NCI-H2227 treated with DMSO at 0.1 percent for 48 hours (cell line): ENCODE results near the gene OR6Q1.
"Not testable (repeated sequence)": the region's sequence is repeated elsewhere in the genome, so short reads cannot be mapped to it uniquely, and the experiment has no call there.

Experiments used
- DNase-seq: peaks from one replicate; lab custom pipeline; 2025; lab: John Stamatoyannopoulos, UW

Gene OR6Q1

GRCh38 chr11:58030653-58031052 is at the start of gene OR6Q1:
Gene OR6Q1, plus strand, starts transcription at chr11:58030953. Its CDS starts 0 bp downstream, at chr11:58030953.
- DNase-seq = no peak

GRCh38 chr11:57981536-57981935 is 49.2 kb upstream of the OR6Q1 start:
- no peak for DNase-seq

DNA sequence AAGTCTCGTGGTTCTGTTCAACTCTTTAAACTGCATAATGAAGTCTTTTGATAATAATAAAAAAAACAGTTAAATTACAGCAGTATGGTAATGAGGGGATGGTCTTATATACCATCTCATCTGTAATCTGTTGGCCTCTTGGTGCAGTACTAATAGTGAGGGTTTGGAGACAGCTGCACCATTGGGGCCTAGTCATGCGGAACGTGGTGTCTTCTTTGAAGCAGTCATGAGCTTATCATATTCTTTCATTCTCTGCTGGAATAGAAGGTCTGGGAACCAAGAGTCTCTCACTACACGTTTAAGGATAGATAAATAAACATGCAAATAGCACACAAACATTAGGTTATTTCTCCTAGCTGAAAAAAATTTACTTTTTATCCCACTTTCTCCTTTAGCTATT is 48.0 kb upstream of the OR6Q1 start:
- no peak for DNase-seq

GRCh38 chr11:57983191-57983590 is 47.6 kb upstream of the OR6Q1 start:
- no peak for DNase-seq

DNA sequence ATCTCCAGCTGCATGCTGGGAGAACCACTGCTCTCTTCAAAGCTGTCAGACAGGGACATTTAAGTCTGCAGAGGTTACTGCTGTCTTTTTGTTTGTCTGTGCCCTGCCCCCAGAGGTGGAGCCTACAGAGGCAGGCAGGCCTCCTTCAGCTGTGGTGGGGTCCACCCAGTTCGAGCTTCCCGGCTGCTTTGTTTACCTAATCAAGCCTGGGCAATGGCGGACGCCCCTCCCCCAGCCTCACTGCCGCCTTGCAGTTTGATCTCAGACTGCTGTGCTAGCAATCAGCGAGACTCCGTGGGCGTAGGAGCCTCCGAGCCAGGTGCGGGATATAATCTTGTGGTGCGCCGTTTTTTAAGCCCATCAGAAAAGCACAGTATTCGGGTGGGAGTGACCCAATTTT is 31.2 kb upstream of the OR6Q1 start:
- not testable (repeated sequence) for DNase-seq

DNA sequence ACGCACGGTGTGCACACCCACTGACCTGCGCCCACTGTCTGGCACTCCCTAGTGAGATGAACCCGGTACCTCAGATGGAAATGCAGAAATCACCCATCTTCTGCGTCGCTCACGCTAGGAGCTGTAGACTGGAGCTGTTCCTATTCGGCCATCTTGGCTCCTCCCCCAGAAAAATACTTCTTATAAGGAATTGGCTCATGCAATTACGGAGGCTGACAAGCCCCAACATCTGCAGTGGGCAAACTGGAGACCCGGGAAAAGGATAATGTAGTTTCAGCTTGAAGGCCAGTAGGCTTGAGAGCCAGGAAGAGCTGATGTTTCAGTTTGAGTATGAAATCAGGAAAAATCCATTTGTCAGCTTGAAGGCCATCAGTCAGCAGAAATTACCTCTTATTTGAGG is 30.7 kb upstream of the OR6Q1 start:
- DNase-seq = not testable (repeated sequence)

GRCh38 chr11:58000699-58001098 is 30.1 kb upstream of the OR6Q1 start:
- DNase-seq = no peak

DNA sequence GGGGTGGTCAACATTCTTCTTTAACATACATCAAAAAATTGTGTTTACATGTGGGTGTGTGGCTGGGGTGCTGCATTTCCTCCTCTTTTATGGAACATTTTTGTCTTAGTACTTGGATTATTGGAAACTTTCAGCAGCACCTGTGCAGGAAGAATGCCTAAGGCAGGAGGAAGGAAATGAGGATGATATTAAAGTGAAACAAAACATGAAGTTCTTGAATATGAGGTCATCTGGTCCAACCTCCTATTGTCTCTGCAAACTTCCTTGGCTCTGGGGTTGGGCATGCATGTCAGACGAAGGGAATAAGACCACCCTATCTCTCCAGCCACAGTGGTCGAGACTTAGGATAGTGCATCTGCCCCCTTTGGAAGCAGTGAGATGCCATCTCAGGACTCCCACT is 27.7 kb upstream of the OR6Q1 start:
- no peak for DNase-seq

- DNase-seq = no peak
Observed at GRCh38 chr11:58003591-58003990, 27.2 kb upstream of the OR6Q1 start.

GRCh38 chr11:58004664-58005063 is 26.1 kb upstream of the OR6Q1 start:
- no peak for DNase-seq

- no peak for DNase-seq
Observed at GRCh38 chr11:58006940-58007339, 23.8 kb upstream of the OR6Q1 start.

GRCh38 chr11:58011771-58012170 is 19.0 kb upstream of the OR6Q1 start:
- DNase-seq = no peak

GRCh38 chr11:58023435-58023931 is 7.3 kb upstream of the OR6Q1 start, which contains the start of gene OR9Q1:
Gene OR9Q1, plus strand, starts transcription at chr11:58023881. Its CDS starts 155,564 bp downstream, at chr11:58179445.
- DNase-seq = no peak

DNA sequence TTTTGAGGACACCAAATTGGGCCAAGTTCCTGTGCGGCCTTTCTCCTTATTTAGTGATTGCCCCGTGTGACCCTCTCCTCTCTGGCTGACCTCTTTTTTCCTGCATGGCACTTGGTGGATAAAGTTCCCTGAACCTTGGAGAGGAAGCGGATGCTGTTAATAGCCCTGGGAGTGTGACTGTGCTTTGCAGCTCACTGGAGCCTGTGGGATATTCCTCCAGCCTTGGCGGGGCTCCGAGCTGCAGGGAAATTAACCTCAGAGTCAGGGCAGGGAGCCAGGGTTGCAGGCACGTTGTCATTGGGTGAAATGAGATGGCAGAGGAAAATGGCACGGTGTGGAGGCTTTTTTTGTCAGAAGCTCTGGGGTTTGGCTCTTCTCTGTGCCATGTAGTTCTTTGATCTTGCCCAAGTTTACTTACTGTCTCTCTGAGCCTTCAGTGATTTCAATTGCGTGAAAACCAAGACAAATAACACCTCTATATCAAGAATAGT is 6.1 kb upstream of the OR6Q1 start:
- DNase-seq = no peak

- DNase-seq = no peak
Observed at GRCh38 chr11:58027341-58027740, 3.4 kb upstream of the OR6Q1 start.

DNA sequence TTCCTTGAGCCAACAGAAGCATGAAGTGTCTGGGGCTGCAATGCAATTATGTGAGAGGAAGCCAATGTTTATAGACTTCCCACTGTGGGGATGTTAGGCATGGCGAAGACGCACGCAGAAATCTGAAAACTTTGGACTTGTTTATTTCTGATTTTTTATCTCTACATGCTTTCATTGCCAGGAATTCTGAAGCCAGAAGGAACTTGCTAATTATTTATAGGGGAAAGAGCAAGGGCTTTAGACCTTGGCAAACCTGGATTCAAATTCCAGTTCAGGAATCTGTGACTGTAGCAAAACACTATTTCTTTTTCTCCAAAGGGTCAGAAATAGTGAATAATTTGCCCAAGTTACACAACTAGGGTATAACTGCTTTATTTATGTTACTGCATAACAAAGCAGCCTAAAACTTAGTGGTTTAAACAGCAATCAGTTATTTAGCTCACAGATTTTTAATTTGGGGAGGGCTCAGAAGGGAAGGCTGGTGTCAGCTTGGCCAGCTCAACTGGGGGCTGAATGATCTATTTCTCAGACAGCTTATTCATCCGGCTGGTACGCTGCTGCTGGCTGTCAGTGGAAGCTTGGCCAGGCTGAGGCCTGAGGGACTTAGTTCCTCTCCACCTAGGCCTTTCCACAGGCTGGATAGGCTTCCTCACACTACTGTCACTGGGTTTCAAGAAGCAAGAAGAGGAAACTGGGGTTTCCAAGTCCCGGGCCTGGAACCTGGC is 1.9 kb upstream of the OR6Q1 start:
- no peak for DNase-seq

DNA sequence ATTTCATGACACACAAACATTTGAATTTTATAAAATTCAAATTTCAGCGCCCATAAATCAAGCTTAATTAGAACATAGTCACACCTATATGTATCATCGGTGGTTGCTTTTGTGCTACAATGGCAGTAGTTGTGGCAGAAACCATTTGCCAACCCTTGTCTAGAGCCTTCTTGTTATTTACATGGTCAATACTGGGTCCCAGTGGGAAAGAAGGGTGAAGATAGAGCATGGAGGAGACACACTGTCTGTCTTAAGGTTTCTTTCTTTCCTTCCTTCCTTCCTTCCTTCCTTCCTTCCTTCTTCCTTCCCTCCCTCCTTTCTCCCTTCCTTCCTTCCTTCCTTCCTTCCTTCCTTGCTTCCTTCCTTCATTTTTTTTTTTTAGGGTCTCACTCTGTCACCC is 3.7 kb downstream of the OR6Q1 start:
- DNase-seq = no peak

GRCh38 chr11:58039589-58039988 is 8.8 kb downstream of the OR6Q1 start:
- DNase-seq = no peak

DNA sequence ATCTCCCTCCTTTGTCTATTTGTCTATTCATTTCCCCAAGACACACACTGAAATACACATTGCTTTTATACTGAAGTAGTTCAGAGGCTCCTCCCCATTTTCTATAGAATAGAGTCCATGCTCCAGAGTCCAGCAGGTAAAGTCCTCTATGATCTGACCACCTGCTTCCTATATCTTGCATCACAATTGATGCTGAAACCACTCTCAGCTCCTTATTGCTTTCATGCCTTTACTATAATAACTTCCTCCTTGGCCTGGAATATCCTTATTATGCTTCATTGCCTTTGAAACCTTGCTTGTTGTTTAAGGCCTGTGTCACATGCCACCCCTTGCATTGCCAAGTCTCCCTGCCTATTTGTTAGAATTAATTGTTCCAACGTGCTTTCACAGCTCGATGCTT is 12.6 kb downstream of the OR6Q1 start:
- DNase-seq = no peak

- DNase-seq = no peak
Observed at GRCh38 chr11:58046231-58046630, 15.5 kb downstream of the OR6Q1 start.

DNA sequence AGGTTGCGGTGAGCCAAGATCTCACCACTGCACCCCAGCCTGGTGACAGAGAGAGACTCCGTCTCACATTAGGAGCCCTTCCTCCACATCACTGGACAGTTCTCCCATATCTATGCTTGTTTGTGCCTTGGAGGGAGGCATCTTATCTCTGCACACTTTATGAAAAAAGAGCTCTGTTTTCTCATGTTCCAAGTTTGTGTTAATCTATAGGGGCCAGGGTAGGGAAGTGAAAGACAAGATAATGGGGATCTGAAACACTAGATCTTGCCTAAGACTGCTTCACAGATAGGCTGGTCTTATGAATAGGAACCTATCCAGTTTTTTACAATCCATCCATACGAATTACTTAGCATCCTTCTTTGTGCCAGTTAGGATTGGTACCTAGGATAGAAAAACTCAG is 17.1 kb downstream of the OR6Q1 start:
- DNase-seq = no peak

DNA sequence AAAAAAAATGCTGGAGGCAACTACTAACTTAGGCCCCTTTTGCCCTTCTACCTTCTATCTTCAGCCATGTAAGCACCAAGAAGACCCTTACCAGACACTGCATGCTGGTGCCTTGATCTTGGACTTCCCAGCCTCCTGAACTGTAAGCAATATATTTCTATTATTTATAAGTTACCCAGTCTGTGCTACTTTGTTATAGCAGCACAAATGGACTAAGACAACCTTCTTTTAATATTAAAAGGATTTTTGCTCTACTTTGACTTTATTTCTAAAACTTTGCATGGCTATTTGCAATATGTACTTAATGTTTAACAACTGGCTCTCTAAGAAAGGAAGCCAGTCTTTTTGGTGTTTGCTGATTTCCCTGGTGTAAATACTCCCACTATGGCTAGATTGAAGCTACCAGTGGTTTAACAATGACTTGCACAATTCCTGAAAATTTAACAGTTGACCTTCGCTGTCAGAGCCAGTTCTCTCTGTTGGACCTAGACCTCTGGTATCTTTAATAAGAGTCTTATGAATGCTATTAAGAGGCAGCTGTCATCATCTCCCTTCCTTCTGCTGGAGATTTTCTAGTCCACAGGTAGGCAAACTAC is 25.2 kb downstream of the OR6Q1 start:
- DNase-seq = no peak

DNA sequence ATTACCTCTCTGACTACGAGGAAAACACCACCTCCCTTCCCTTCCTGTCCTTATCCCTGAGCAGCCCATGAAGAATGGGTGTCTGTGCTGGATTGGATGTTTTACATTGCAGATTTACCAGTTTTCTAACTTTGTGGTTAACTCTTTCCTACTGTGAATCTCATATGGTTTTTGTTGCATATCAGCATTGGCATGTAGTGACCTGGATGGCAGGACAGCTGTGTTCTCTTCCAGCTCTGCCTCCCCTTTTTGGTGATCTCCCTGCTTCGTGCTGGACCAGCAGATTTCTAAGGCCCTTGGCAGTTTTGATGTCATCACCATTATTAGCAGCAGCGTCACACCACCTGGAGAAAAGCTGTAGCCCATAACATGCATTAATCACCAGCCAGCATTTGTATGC is 26.7 kb downstream of the OR6Q1 start:
- no peak for DNase-seq
